Endothelial cell of umbilical vein (primary cell): ENCODE results near the gene LRG1. TPM values are rescaled to one million over a fixed set of nuclear protein-coding genes. Genes with fewer than 3 reads are reported as not detected.

Source experiments
- BruUV-seq: library from RNA; stranded (reverse); fragments of 400-500 nt; replicated peaks from 2 replicates; lab custom pipeline; 2021; lab: Mats Ljungman, UMichigan
- CTCF ChIA-PET: fragments of 300-600, 350-600 bp; sonication (Branson Sonifier 250); formaldehyde crosslinking; loops from one replicate; lab custom pipeline; 2021; ENCODE audit warnings: antibody characterized with exemption, inconsistent platforms; lab: Charles Lee
- POLR2A ChIA-PET: fragments of 300-600, 350-600 bp; sonication (Branson Sonifier 250); formaldehyde crosslinking; loops from one replicate; lab custom pipeline; 2021; ENCODE audit warnings: antibody characterized with exemption, inconsistent platforms; lab: Charles Lee
- DNase-seq: peaks from one replicate; pipeline ENCODE4 v3.0.0-alpha.2; 2011; ENCODE audit warnings: low read depth, low spot score
- FAIRE-seq: peaks from 2 replicates; lab custom pipeline; 2011; peaks lifted over from hg19 to GRCh38; lab: Jason Lieb, UNC
- H2AFZ ChIP-seq: 2 replicates; pipeline ENCODE4 v1.6.0; 2012; ENCODE audit warnings: low read depth, low read length, control low read depth, inconsistent platforms
- H3K27ac ChIP-seq: 2 replicates; pipeline ENCODE4 v1.5.1; 2011; ENCODE audit warnings: low read depth, mild to moderate bottlenecking, control low read depth, low read length, moderate library complexity; ENCODE audit not compliant: insufficient read depth
- H3K27me3 ChIP-seq, 2 experiments: 2 replicates each; pipeline versions ENCODE4 v1.6.0 to v1.6.1; 2011; ENCODE audit warnings: low read length in 2 of 2, mixed read lengths in 1 of 2; ENCODE audit not compliant: control insufficient read depth in 2 of 2, insufficient read depth in 2 of 2
- H3K36me3 ChIP-seq, 2 experiments: 2 replicates in 1 of 2; 3 replicates in 1 of 2; pipeline ENCODE4 v1.5.1; 2011; ENCODE audit warnings: low read length in 2 of 2, mild to moderate bottlenecking in 1 of 2, moderate library complexity in 1 of 2; ENCODE audit not compliant: control insufficient read depth in 2 of 2, insufficient read depth in 2 of 2; ENCODE audit errors: extremely low read depth in 1 of 2
- H3K4me1 ChIP-seq: 3 replicates; pipeline ENCODE4 v1.5.1; 2011; ENCODE audit warnings: mild to moderate bottlenecking, low read length; ENCODE audit not compliant: control insufficient read depth, insufficient read depth; ENCODE audit errors: extremely low read depth
- H3K4me2 ChIP-seq: 2 replicates; pipeline ENCODE4 v1.6.1; 2011; ENCODE audit warnings: low read length, control low read depth, mixed read lengths; ENCODE audit not compliant: insufficient read depth
- H3K4me3 ChIP-seq, 3 experiments: fragments of 200-600 bp in 1 of 3; sonication (generic), shearing (Covaris generic) in 1 of 3; replicated peaks in 1 of 3; 2 replicates each; pipeline ENCODE4 v1.5.1; 2011 to 2016; ENCODE audit warnings: control low read depth in 3 of 3, low read length in 3 of 3, mild to moderate bottlenecking in 2 of 3, inconsistent platforms in 1 of 3, low read depth in 1 of 3, moderate library complexity in 1 of 3; ENCODE audit not compliant: insufficient read depth in 1 of 3
- H3K79me2 ChIP-seq: 2 replicates; pipeline ENCODE4 v1.6.0; 2012; ENCODE audit warnings: low read length, inconsistent platforms; ENCODE audit not compliant: control insufficient read depth, insufficient read depth
- H3K9ac ChIP-seq: replicated peaks from 2 replicates; pipeline ENCODE3; 2011; ENCODE audit warnings: low read length, control low read depth; ENCODE audit not compliant: insufficient read depth; ENCODE audit errors: extremely low read depth
- H3K9me1 ChIP-seq: replicated peaks from 3 replicates; pipeline ENCODE4 v1.6.0; 2011; ENCODE audit warnings: mild to moderate bottlenecking, low read length; ENCODE audit not compliant: control insufficient read depth, insufficient read depth; ENCODE audit errors: extremely low read depth
- H3K9me3 ChIP-seq: replicated peaks from 2 replicates; pipeline ENCODE4 v1.5.1; 2012; ENCODE audit warnings: low read length, inconsistent platforms; ENCODE audit not compliant: control insufficient read depth, insufficient read depth
- H4K20me1 ChIP-seq: replicated peaks from 2 replicates; pipeline ENCODE3; 2011; ENCODE audit warnings: mild to moderate bottlenecking, low read length; ENCODE audit not compliant: control insufficient read depth, insufficient read depth; ENCODE audit errors: extremely low read depth
- EZH2 ChIP-seq: IDR thresholded peaks from 2 replicates; pipeline ENCODE4 v1.6.1; 2012; ENCODE audit warnings: borderline replicate concordance, low read depth, mild to moderate bottlenecking, moderate library complexity, low read length, inconsistent platforms; ENCODE audit not compliant: severe bottlenecking
- FOS ChIP-seq: IDR thresholded peaks from 2 replicates; pipeline ENCODE4 v1.6.1; 2011; ENCODE audit warnings: mild to moderate bottlenecking, low read length, moderate library complexity, borderline replicate concordance; ENCODE audit not compliant: insufficient read depth
- GATA2 ChIP-seq: IDR thresholded peaks from 2 replicates; pipeline ENCODE4 v1.7.0; 2011; ENCODE audit warnings: low read depth, mild to moderate bottlenecking, moderate library complexity, mixed read lengths, low read length; ENCODE audit not compliant: insufficient read length, insufficient read depth
- JUN ChIP-seq: IDR thresholded peaks from 2 replicates; pipeline ENCODE4 v1.6.1; 2011; ENCODE audit warnings: borderline replicate concordance, low read depth; ENCODE audit not compliant: insufficient read length, insufficient read depth
- MAX ChIP-seq: IDR thresholded peaks from 2 replicates; pipeline ENCODE4 v1.6.1; 2011; ENCODE audit not compliant: insufficient read depth, insufficient read length
- MYC ChIP-seq: IDR thresholded peaks from one replicate; pipeline ENCODE4 v1.6.1; 2011; ENCODE audit warnings: mild to moderate bottlenecking, low read depth, low read length
- POLR2A ChIP-seq: IDR thresholded peaks from 2 replicates; pipeline ENCODE4 v1.6.1; 2012; ENCODE audit warnings: low read depth, mild to moderate bottlenecking, control low read depth, low read length
- POLR2AphosphoS5 ChIP-seq: IDR thresholded peaks from 2 replicates; pipeline ENCODE4 v1.6.1; 2012; ENCODE audit warnings: low read depth, mild to moderate bottlenecking, control low read depth, low read length, moderate library complexity; ENCODE audit not compliant: insufficient read depth
- dilution Hi-C: fragments of 300-500 bp; cut with MboI; formaldehyde crosslinking; loops from one replicate; pipeline ENCODE4 v1.15.0; 2019; ENCODE audit warnings: low sequenced_read_pairs; ENCODE audit not compliant: extremely low pct_ligation_motif_present
- intact Hi-C: fragments of 100-400 bp; cut with micrococcal nuclease; formaldehyde crosslinking; loops from one replicate; pipeline ENCODE4 v1.10.0; 2022
- polyA plus RNA-seq, 4 experiments: library from polyadenylated mRNA; depleted of rRNA in 3 of 4; stranded (reverse) in 3 of 4; unstranded in 1 of 4; fragments of >200 nt; gene quantifications; 2 replicates each; pipeline versions ENCODE4 v1.2.1 to v1.2.3, GENCODE V29; 2011 to 2012; ENCODE audit warnings: missing spikeins in 1 of 4
- total RNA-seq: library from RNA; stranded (reverse); gene quantifications from 2 replicates; pipeline ENCODE4 v1.2.3, GENCODE V29; 2021
- TF ChIP-seq, protein P1 (sequence below), 2 donors: IDR thresholded peaks; 1 replicate in 1 of 2; 2 replicates in 1 of 2; pipeline ENCODE4 v1.5.1; 2011; ENCODE audit warnings: low read length in 2 of 2, mild to moderate bottlenecking in 2 of 2, moderate library complexity in 2 of 2, control low read depth in 1 of 2, inconsistent platforms in 1 of 2, low read depth in 1 of 2; ENCODE audit not compliant: insufficient read depth in 1 of 2; ENCODE audit errors: extremely low read depth in 1 of 2

The LRG1 gene
- total and polyA plus RNA-seq, 2 donors (not counting 3 experiments of a cell fraction or from before 2014, with no cell fraction given), result 0.21 to 0.31 TPM

DNA sequence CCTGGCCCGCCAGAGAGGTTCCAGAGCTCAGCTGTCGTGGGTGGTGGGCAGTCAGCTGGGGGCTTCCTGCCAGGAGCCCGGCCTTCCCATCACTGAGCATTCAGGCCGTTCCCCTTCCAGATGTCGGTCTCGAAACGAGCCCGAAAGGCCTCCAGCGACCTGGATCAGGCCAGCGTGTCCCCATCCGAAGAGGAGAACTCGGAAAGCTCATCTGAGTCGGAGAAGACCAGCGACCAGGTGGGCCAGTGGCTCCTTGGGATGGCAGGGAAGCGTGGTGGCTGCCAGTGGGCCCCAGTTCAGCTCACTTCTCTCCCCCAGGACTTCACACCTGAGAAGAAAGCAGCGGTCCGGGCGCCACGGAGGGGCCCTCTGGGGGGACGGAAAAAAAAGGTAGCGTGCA, 48.4 kb downstream of the LRG1 start:
- H3K9ac ChIP-seq, result no peak overlapping the region
- H3K4me3 ChIP-seq, result no peak overlapping the region
- no peaks in the 10 kb centered on the region for H3K79me2 ChIP-seq
- intact Hi-C loops, result no loop called here
- H3K27me3 ChIP-seq, result no peaks in the 10 kb centered on the region
- dilution Hi-C loops, result no loop called here
- H3K36me3 ChIP-seq, result peaks cover 2 to 42% of the 10 kb centered on the region in 2 experiments
- FAIRE-seq (no peak), DNase-seq (no peak)
- BruUV-seq, result no TSS peak
- H3K27ac ChIP-seq, result no peak overlapping the region
- POLR2A ChIA-PET, result no interaction called here
- H3K9me3 ChIP-seq, result no peaks in the 10 kb centered on the region
- TF ChIP-seq MYC (no peak), JUN (no peak), POLR2AphosphoS5 (no peak), GATA2 (no peak), FOS (no peak), POLR2A (no peak), EZH2 (no peak), MAX (no peak)
- TF ChIP-seq, protein P1, sequence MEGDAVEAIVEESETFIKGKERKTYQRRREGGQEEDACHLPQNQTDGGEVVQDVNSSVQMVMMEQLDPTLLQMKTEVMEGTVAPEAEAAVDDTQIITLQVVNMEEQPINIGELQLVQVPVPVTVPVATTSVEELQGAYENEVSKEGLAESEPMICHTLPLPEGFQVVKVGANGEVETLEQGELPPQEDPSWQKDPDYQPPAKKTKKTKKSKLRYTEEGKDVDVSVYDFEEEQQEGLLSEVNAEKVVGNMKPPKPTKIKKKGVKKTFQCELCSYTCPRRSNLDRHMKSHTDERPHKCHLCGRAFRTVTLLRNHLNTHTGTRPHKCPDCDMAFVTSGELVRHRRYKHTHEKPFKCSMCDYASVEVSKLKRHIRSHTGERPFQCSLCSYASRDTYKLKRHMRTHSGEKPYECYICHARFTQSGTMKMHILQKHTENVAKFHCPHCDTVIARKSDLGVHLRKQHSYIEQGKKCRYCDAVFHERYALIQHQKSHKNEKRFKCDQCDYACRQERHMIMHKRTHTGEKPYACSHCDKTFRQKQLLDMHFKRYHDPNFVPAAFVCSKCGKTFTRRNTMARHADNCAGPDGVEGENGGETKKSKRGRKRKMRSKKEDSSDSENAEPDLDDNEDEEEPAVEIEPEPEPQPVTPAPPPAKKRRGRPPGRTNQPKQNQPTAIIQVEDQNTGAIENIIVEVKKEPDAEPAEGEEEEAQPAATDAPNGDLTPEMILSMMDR (IDR thresholded peaks at IDR 0.05; ENCODE audit: extremely low read depth in 1 of 2, insufficient read depth in 1 of 2, low read depth in 1 of 2, low read length in 2 of 2), result no peak
- H3K4me2 ChIP-seq, result no peak overlapping the region
- no peaks in the 10 kb centered on the region for H4K20me1 ChIP-seq
- no peaks in the 10 kb centered on the region for H3K9me1 ChIP-seq
- no peak overlapping the region for H2AFZ ChIP-seq
- CTCF ChIA-PET, result no interaction called here
- no peaks in the 10 kb centered on the region for H3K4me1 ChIP-seq
